A549 treated with DMSO at 1 μM for 4 hours (cell line): ENCODE data around the gene RPUSD1. TPM values are rescaled to one million over a fixed set of nuclear protein-coding genes. Genes with fewer than 3 reads are reported as not detected.

Experiments used
- total RNA-seq: library from RNA; stranded (reverse); fragments of 200-300 nt; extraction: Qiagen RNA extraction; gene quantifications from 5 replicates; pipeline ENCODE4 v1.2.3, GENCODE V29; 2022; ENCODE audit warnings: low read depth

The RPUSD1 gene
- 34.1 to 56.4 TPM (median 47.4 TPM) in 5 replicates for total RNA-seq

GRCh38 chr16:787978-788398 is at the start of gene RPUSD1:
RPUSD1 (minus strand) TSS chr16:788381; CDS start chr16:787737, 644 bp downstream.

GRCh38 chr16:799948-800833 is 12.0 kb upstream of the RPUSD1 start, which contains the start of gene GNG13:
GNG13 (minus strand) TSS chr16:800734; CDS start chr16:799077, 1,657 bp downstream.

GRCh38 chr16:788399-789126 is 382 bp upstream of the RPUSD1 start, which contains the start of gene CHTF18:
CHTF18 (plus strand) TSS chr16:788620; CDS start chr16:788685, 65 bp downstream.

GRCh38 chr16:760545-761343 is 27.4 kb downstream of the RPUSD1 start, which contains the start of gene MSLN:
MSLN (plus strand) TSS chr16:760734; CDS start chr16:762681, 1,947 bp downstream.

GRCh38 chr16:740764-741505 is 47.2 kb downstream of the RPUSD1 start, which contains the start of gene CIAO3:
CIAO3 (minus strand) TSS chr16:740997; CDS start chr16:740985, 12 bp downstream.

Other genes starting within 250 kb of the RPUSD1 start
- gene PRR35, start 228.0 kb downstream of the RPUSD1 start, total RNA-seq = 0.05 to 0.17 TPM (median 0.09 TPM) in 5 replicates
- gene NHLRC4, start 221.4 kb downstream of the RPUSD1 start, total RNA-seq = 0.15 to 0.30 TPM (median 0.21 TPM) in 5 replicates
- gene PIGQ, start 218.4 kb downstream of the RPUSD1 start, total RNA-seq = 30.3 to 41.5 TPM (median 38.5 TPM) in 5 replicates
- gene RAB40C, start 198.3 kb downstream of the RPUSD1 start, total RNA-seq = 12.6 to 20.4 TPM (median 17.2 TPM) in 5 replicates
- gene WFIKKN1, start 157.4 kb downstream of the RPUSD1 start, total RNA-seq = 0.13 to 0.23 TPM (median 0.16 TPM) in 5 replicates
- gene METTL26, start 152.1 kb downstream of the RPUSD1 start, total RNA-seq = 85.8 to 135 TPM (median 124 TPM) in 5 replicates
- gene MCRIP2, start 146.6 kb downstream of the RPUSD1 start, total RNA-seq = 25.3 to 44.8 TPM (median 38.3 TPM) in 5 replicates
- gene WDR90, start 139.0 kb downstream of the RPUSD1 start, total RNA-seq = 17.8 to 36.9 TPM (median 28.9 TPM) in 5 replicates
- gene RHOT2, start 120.2 kb downstream of the RPUSD1 start, total RNA-seq = 64.2 to 95.4 TPM (median 87.5 TPM) in 5 replicates
- 0.75 to 1.6 TPM (median 1.4 TPM) in 5 replicates for gene RHBDL1, start 112.7 kb downstream of the RPUSD1 start, total RNA-seq
- gene STUB1, start 108.0 kb downstream of the RPUSD1 start, total RNA-seq = 91.8 to 121 TPM (median 114 TPM) in 5 replicates
- 67.9 to 83.7 TPM (median 77.0 TPM) in 5 replicates for gene JMJD8, start 104.0 kb downstream of the RPUSD1 start, total RNA-seq
- 4.7 to 6.4 TPM (median 6.0 TPM) in 5 replicates for gene WDR24, start 98.0 kb downstream of the RPUSD1 start, total RNA-seq
- 1.5 to 2.9 TPM (median 2.5 TPM) in 5 replicates for gene FBXL16, start 82.6 kb downstream of the RPUSD1 start, total RNA-seq
- gene METRN, start 73.3 kb downstream of the RPUSD1 start, total RNA-seq = 79.7 to 194 TPM (median 166 TPM) in 5 replicates
- 26.6 to 61.4 TPM (median 50.6 TPM) in 5 replicates for gene ANTKMT, start 67.2 kb downstream of the RPUSD1 start, total RNA-seq
- gene CCDC78, start 61.9 kb downstream of the RPUSD1 start, total RNA-seq = 3.6 to 6.4 TPM (median 5.5 TPM) in 5 replicates
- gene HAGHL, start 61.3 kb downstream of the RPUSD1 start, total RNA-seq = 15.6 to 20.5 TPM (median 17.4 TPM) in 5 replicates
- 18.9 to 25.8 TPM (median 23.7 TPM) in 5 replicates for gene CIAO3, start 47.4 kb downstream of the RPUSD1 start, total RNA-seq
- gene MSLN, start 27.6 kb downstream of the RPUSD1 start, total RNA-seq = 2.1 to 2.5 TPM (median 2.2 TPM) in 5 replicates
- gene CHTF18, start 239 bp upstream of the RPUSD1 start, total RNA-seq = 13.3 to 26.7 TPM (median 24.8 TPM) in 5 replicates
- not detected in 5 replicates for gene GNG13, start 12.4 kb upstream of the RPUSD1 start, total RNA-seq
- gene LMF1, start 182.6 kb upstream of the RPUSD1 start, total RNA-seq = 8.0 to 11.4 TPM (median 8.5 TPM) in 5 replicates
- gene SOX8, start 193.4 kb upstream of the RPUSD1 start, total RNA-seq = 1.4 to 1.6 TPM (median 1.5 TPM) in 5 replicates